HepG2 (cell line): ENCODE measurements around the gene APOA1. TPM values are rescaled to one million over a fixed set of nuclear protein-coding genes. Genes with fewer than 3 reads are reported as not detected.
A peak's percentile ranks its signal among the peaks of the same experiment; 100 is the strongest.

Experiments used
- ASH2L ChIP-seq: fragments of 300-600, 200-600 bp; sonication (generic); IDR thresholded peaks from 2 replicates; pipeline ENCODE4 v1.7.0; 2017; ENCODE audit warnings: low read depth, mild to moderate bottlenecking, moderate library complexity, mixed read lengths, low read length; ENCODE audit not compliant: insufficient read length
- ELF1 ChIP-seq: sonication (generic); formaldehyde crosslinking; IDR thresholded peaks from 2 replicates; pipeline ENCODE4 v1.4.0; 2020; ENCODE audit warnings: missing genetic modification reagents
- ISL2 ChIP-seq: sonication (generic); formaldehyde crosslinking; IDR thresholded peaks from 2 replicates; pipeline ENCODE4 v1.5.0; 2020; ENCODE audit warnings: missing genetic modification reagents
- KDM3A ChIP-seq: IDR thresholded peaks from 2 replicates; pipeline ENCODE4 v1.6.1; 2018; ENCODE audit warnings: low read depth, missing compliant biosample characterization
- KIAA2018 ChIP-seq: sonication (generic); formaldehyde crosslinking; IDR thresholded peaks from 2 replicates; pipeline ENCODE4 v1.5.0; 2020; ENCODE audit warnings: mild to moderate bottlenecking, missing genetic modification reagents, borderline replicate concordance
- RELA ChIP-seq: sonication (generic); formaldehyde crosslinking; IDR thresholded peaks from 2 replicates; pipeline ENCODE4 v1.4.0; 2020; ENCODE audit warnings: missing genetic modification reagents
- SIX4 ChIP-seq: sonication (generic); formaldehyde crosslinking; IDR thresholded peaks from 2 replicates; pipeline ENCODE4 v1.4.0; 2020; ENCODE audit warnings: missing genetic modification reagents
- SMARCC2 ChIP-seq: fragments of 450-650 bp; IDR thresholded peaks from 2 replicates; pipeline ENCODE4 v1.6.1; 2017; ENCODE audit warnings: antibody characterized with exemption, mild to moderate bottlenecking
- SMARCE1 ChIP-seq: fragments of 450-650 bp; IDR thresholded peaks from 2 replicates; pipeline ENCODE4 v1.6.1; 2017; ENCODE audit warnings: borderline replicate concordance
- SMYD3 ChIP-seq: sonication (generic); formaldehyde crosslinking; IDR thresholded peaks from 2 replicates; pipeline ENCODE4 v1.8.1; 2023; ENCODE audit warnings: mild to moderate bottlenecking, missing genetic modification reagents
- TCF7 ChIP-seq: sonication (generic); IDR thresholded peaks from 2 replicates; pipeline ENCODE4 v1.6.1; 2016; ENCODE audit warnings: antibody characterized with exemption, low read depth
- THAP11 ChIP-seq: IDR thresholded peaks from 2 replicates; pipeline ENCODE4 v1.6.1; 2016; ENCODE audit warnings: missing biosample characterization, missing genetic modification reagents
- U2AF1 ChIP-seq: fragments of 200-400 bp; formaldehyde crosslinking; optimal IDR thresholded peaks from 2 replicates; pipeline ENCODE3; 2017; ENCODE audit warnings: mild to moderate bottlenecking, low read depth, low read length
- ZNF136 ChIP-seq: sonication (generic); formaldehyde crosslinking; IDR thresholded peaks from 2 replicates; pipeline ENCODE4 v1.8.1; 2022; ENCODE audit warnings: low read depth, mild to moderate bottlenecking, moderate library complexity, missing genetic modification reagents
- ZNF138 ChIP-seq: sonication (generic); formaldehyde crosslinking; IDR thresholded peaks from 2 replicates; pipeline ENCODE4 v1.5.0; 2020; ENCODE audit warnings: mild to moderate bottlenecking, low read depth, missing genetic modification reagents
- ZNF550 ChIP-seq: sonication (generic); formaldehyde crosslinking; IDR thresholded peaks from 2 replicates; pipeline ENCODE4 v1.4.0; 2020; ENCODE audit warnings: mild to moderate bottlenecking, missing genetic modification reagents, borderline replicate concordance
- ZNF569 ChIP-seq: sonication (generic); formaldehyde crosslinking; IDR thresholded peaks from 2 replicates; pipeline ENCODE4 v1.5.0; 2020; ENCODE audit warnings: mild to moderate bottlenecking, missing genetic modification reagents, moderate library complexity, borderline replicate concordance
- ZNF598 ChIP-seq: sonication (generic); formaldehyde crosslinking; IDR thresholded peaks from 2 replicates; pipeline ENCODE4 v1.5.1; 2020; ENCODE audit warnings: mild to moderate bottlenecking, missing genetic modification reagents, borderline replicate concordance
- ZNF678 ChIP-seq: sonication (generic); formaldehyde crosslinking; IDR thresholded peaks from 2 replicates; pipeline ENCODE4 v1.4.0; 2020; ENCODE audit warnings: mild to moderate bottlenecking, missing genetic modification reagents
- ZNF749 ChIP-seq: sonication (generic); formaldehyde crosslinking; IDR thresholded peaks from 2 replicates; pipeline ENCODE4 v1.8.0; 2022; ENCODE audit warnings: mild to moderate bottlenecking, missing genetic modification reagents, moderate library complexity, borderline replicate concordance
- ZNF792 ChIP-seq: IDR thresholded peaks from 2 replicates; pipeline ENCODE4 v1.6.1; 2016
- polyA plus RNA-seq, 8 experiments: library from polyadenylated mRNA; depleted of rRNA in 3 of 8; stranded (reverse) in 7 of 8; unstranded in 1 of 8; fragments of >200 nt; fragmentation: Illumina TruSeq in 4 of 8; extraction: Trizol in 4 of 8; gene quantifications; 2 replicates each; pipeline versions ENCODE4 v1.2.1 to v1.2.3, GENCODE V29; 2011 to 2016; ENCODE audit warnings: low read depth in 4 of 8, missing spikeins in 1 of 8, mixed read lengths in 1 of 8; ENCODE audit not compliant: insufficient read depth in 1 of 8
- total RNA-seq, 5 experiments: library from RNA; depleted of rRNA; stranded (reverse); fragments of >200 nt; fragmentation: Illumina TruSeq; extraction: Trizol; gene quantifications; 2 replicates each; pipeline ENCODE4 v1.2.3, GENCODE V29; 2016; ENCODE audit warnings: low read depth in 1 of 5
- TF ChIP-seq, protein P1 (sequence below): sonication (generic); formaldehyde crosslinking; IDR thresholded peaks from 2 replicates; pipeline ENCODE4 v1.4.0; 2020; ENCODE audit warnings: missing genetic modification reagents

APOA1 gene
- total and polyA plus RNA-seq, 2 of the 13 experiments (the other 11 are each of a cell fraction or from before 2014, with no cell fraction given) = 1,973 to 5,485 TPM

GRCh38 chr11:116835791-116836631 is 1.4 kb downstream of the APOA1 start (continued):
- TF ChIP-seq KIAA2018 (CRISPR knock-in tag) (no peak), SMARCC2 (no peak), ZNF749 (CRISPR knock-in tag) (no peak; the same call in 1 of the 2 replicates), ZNF138 (CRISPR knock-in tag) (0 out of 2 replicates have a peak, but pooled peaks have one; percentile 25), ZNF569 (CRISPR knock-in tag) (no peak), ZNF598 (CRISPR knock-in tag) (0 out of 2 replicates have a peak, but pooled peaks have one; percentile 67), ZNF678 (CRISPR knock-in tag) (no peak), SMARCE1 (no peak), ZNF136 (CRISPR knock-in tag) (no peak), RELA (CRISPR knock-in tag) (no peak), TCF7 (no peak), ISL2 (CRISPR knock-in tag) (0 out of 2 replicates have a peak, but pooled peaks have one; percentile 15), ELF1 (CRISPR knock-in tag) (0 out of 2 replicates have a peak, but pooled peaks have one; percentile 21), ASH2L (peak; percentile 45), THAP11 (CRISPR knock-in tag) (0 out of 2 replicates have a peak, but pooled peaks have one; percentile 12), SIX4 (CRISPR knock-in tag) (no peak), ZNF792 (CRISPR knock-in tag) (no peak), U2AF1 (peak; percentile 88), SMYD3 (CRISPR knock-in tag) (0 out of 2 replicates have a peak, but pooled peaks have one; percentile 61), ZNF550 (peak; percentile 43; the same call in 1 of the 2 replicates), KDM3A (CRISPR knock-in tag) (peak; percentile 94)
- TF ChIP-seq, protein P1, sequence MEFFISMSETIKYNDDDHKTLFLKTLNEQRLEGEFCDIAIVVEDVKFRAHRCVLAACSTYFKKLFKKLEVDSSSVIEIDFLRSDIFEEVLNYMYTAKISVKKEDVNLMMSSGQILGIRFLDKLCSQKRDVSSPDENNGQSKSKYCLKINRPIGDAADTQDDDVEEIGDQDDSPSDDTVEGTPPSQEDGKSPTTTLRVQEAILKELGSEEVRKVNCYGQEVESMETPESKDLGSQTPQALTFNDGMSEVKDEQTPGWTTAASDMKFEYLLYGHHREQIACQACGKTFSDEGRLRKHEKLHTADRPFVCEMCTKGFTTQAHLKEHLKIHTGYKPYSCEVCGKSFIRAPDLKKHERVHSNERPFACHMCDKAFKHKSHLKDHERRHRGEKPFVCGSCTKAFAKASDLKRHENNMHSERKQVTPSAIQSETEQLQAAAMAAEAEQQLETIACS (CRISPR knock-in tag) = peak; percentile 96
